GM18867 (cell line): Measurements from ENCODE around the gene C1orf116.

ENCODE experiments used
- ATAC-seq: cut with Tn5 transposase; IDR thresholded peaks from one replicate; pipeline ENCODE4 v1.9.1; 2021; ENCODE audit warnings: mild to moderate bottlenecking, moderate library complexity; ENCODE audit not compliant: unreplicated experiment

C1orf116 gene

GRCh38 chr1:207032528-207033017, at the start of gene C1orf116:
C1orf116 (minus strand) TSS chr1:207032756; CDS start chr1:207027598, 5,158 bp downstream.
- ATAC-seq, result no peak

GRCh38 chr1:207081806-207082205, 49.2 kb upstream of the C1orf116 start:
- ATAC-seq, result no peak

GRCh38 chr1:207081088-207081487, 48.5 kb upstream of the C1orf116 start:
- no peak for ATAC-seq

GRCh38 chr1:207079706-207080241, 47.2 kb upstream of the C1orf116 start:
- no peak for ATAC-seq

- ATAC-seq, result no peak
Observed at GRCh38 chr1:207078578-207079132, 46.1 kb upstream of the C1orf116 start.

- peak; percentile 74 for ATAC-seq
Observed at GRCh38 chr1:207077470-207078377, 45.2 kb upstream of the C1orf116 start.

- ATAC-seq, result no peak
Observed at GRCh38 chr1:207077012-207077411, 44.5 kb upstream of the C1orf116 start.

- ATAC-seq, result no peak
Observed at GRCh38 chr1:207076181-207076955, 43.8 kb upstream of the C1orf116 start.

GRCh38 chr1:207073906-207074820, 41.6 kb upstream of the C1orf116 start:
- ATAC-seq, result no peak

GRCh38 chr1:207072233-207072632, 39.7 kb upstream of the C1orf116 start:
- no peak for ATAC-seq

- ATAC-seq, result no peak
Observed at GRCh38 chr1:207071426-207071825, 38.9 kb upstream of the C1orf116 start.

- no peak for ATAC-seq
Observed at GRCh38 chr1:207070811-207071210, 38.3 kb upstream of the C1orf116 start.

GRCh38 chr1:207069858-207070506, 37.4 kb upstream of the C1orf116 start:
- peak; percentile 59 for ATAC-seq

GRCh38 chr1:207069061-207069460, 36.5 kb upstream of the C1orf116 start:
- ATAC-seq, result no peak

GRCh38 chr1:207067665-207068064, 35.1 kb upstream of the C1orf116 start:
- ATAC-seq, result no peak

- ATAC-seq, result no peak
Observed at GRCh38 chr1:207067185-207067584, 34.6 kb upstream of the C1orf116 start.

- ATAC-seq, result no peak
Observed at GRCh38 chr1:207064561-207064960, 32.0 kb upstream of the C1orf116 start.

GRCh38 chr1:207063014-207063413, 30.5 kb upstream of the C1orf116 start:
- ATAC-seq, result no peak

GRCh38 chr1:207062058-207062457, 29.5 kb upstream of the C1orf116 start:
- ATAC-seq, result no peak
